ENCODE results near the gene AGAP1. TPM values are rescaled to one million over a fixed set of nuclear protein-coding genes. Genes with fewer than 3 reads are reported as not detected.

Gene AGAP1
- total RNA-seq, 6 experiments from 2014 or later, result 14.1 to 16.0 (median 15.1) TPM

- H3K27me3 Mint-ChIP-seq (ENCODE audit: insufficient read depth), result no peaks in the 10 kb centered on the region
- 0 out of 2 replicates have a peak, but pooled peaks cover 7% of the 10 kb centered on the region for H3K9me3 Mint-ChIP-seq
- H3K4me3 Mint-ChIP-seq, result no peak overlapping the region
- DNase-seq, result no peak
- H3K4me1 Mint-ChIP-seq (ENCODE audit: low read depth), result no peaks in the 10 kb centered on the region
- TF ChIP-seq, protein P1, sequence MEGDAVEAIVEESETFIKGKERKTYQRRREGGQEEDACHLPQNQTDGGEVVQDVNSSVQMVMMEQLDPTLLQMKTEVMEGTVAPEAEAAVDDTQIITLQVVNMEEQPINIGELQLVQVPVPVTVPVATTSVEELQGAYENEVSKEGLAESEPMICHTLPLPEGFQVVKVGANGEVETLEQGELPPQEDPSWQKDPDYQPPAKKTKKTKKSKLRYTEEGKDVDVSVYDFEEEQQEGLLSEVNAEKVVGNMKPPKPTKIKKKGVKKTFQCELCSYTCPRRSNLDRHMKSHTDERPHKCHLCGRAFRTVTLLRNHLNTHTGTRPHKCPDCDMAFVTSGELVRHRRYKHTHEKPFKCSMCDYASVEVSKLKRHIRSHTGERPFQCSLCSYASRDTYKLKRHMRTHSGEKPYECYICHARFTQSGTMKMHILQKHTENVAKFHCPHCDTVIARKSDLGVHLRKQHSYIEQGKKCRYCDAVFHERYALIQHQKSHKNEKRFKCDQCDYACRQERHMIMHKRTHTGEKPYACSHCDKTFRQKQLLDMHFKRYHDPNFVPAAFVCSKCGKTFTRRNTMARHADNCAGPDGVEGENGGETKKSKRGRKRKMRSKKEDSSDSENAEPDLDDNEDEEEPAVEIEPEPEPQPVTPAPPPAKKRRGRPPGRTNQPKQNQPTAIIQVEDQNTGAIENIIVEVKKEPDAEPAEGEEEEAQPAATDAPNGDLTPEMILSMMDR (IDR thresholded peaks at IDR 0.05), result no peak
- no peak overlapping the region for H3K27ac Mint-ChIP-seq
- H3K36me3 Mint-ChIP-seq (ENCODE audit: low read depth), result peaks cover 10% of the 10 kb centered on the region
Observed at GRCh38 chr2:236025892-236026291, 532.0 kb downstream of the AGAP1 start.

GRCh38 chr2:236026841-236027240 lies 533.0 kb downstream of the AGAP1 start:
- Mint-ChIP-seq H3K4me1 (ENCODE audit: low read depth) (no peaks in the 10 kb centered on the region), H3K9me3 (0 out of 2 replicates have a peak, but pooled peaks cover 7% of the 10 kb centered on the region)
- no peak for DNase-seq

GRCh38 chr2:236028066-236028465 lies 534.2 kb downstream of the AGAP1 start:
- Mint-ChIP-seq H3K9me3 (0 out of 2 replicates have a peak, but pooled peaks cover 7% of the 10 kb centered on the region), H3K27ac (no peak overlapping the region), H3K36me3 (ENCODE audit: low read depth) (peaks cover 6% of the 10 kb centered on the region), H3K4me3 (no peak overlapping the region), H3K4me1 (ENCODE audit: low read depth) (no peaks in the 10 kb centered on the region), H3K27me3 (ENCODE audit: insufficient read depth) (no peaks in the 10 kb centered on the region)
- DNase-seq, result no peak
- TF ChIP-seq, protein P1 (IDR thresholded peaks at IDR 0.05), result no peak

More at GRCh38 chr2:236026841-236027240, 533.0 kb downstream of the AGAP1 start:
- Mint-ChIP-seq H3K27ac (no peak overlapping the region), H3K4me3 (no peak overlapping the region), H3K27me3 (ENCODE audit: insufficient read depth) (no peaks in the 10 kb centered on the region), H3K36me3 (ENCODE audit: low read depth) (peaks cover 10% of the 10 kb centered on the region)
- TF ChIP-seq, protein P1 (IDR thresholded peaks at IDR 0.05), result no peak

DNA sequence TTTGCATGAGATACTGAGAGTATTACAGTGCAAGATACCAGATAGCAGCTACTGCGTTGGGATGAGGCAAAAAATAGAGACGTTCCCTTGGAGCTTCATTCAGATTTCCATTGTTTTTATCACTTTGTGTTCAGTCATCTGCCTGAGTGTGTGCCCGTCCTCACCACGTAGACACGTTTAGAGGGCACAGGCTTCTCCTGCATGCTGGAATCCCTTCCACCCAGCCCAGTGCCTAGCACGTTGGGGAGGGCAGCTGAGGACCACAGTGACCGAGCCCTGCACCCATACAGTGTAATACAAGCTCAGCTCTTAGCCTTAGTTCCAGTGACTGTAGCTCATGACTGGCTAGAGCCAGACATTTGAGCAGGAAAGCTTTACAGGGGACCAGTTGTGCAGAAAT lies 539.6 kb downstream of the AGAP1 start:
- H3K27ac Mint-ChIP-seq, result no peak overlapping the region
- H3K27me3 Mint-ChIP-seq (ENCODE audit: insufficient read depth), result no peaks in the 10 kb centered on the region; the same call in 1 of the 2 replicates
- 0 out of 2 replicates have a peak, but pooled peaks cover 7% of the 10 kb centered on the region for H3K9me3 Mint-ChIP-seq
- peaks cover 6% of the 10 kb centered on the region for H3K36me3 Mint-ChIP-seq (ENCODE audit: low read depth)
- DNase-seq, result no peak
- H3K4me3 Mint-ChIP-seq, result no peak overlapping the region
- no peaks in the 10 kb centered on the region for H3K4me1 Mint-ChIP-seq (ENCODE audit: low read depth)
- TF ChIP-seq, protein P1 (IDR thresholded peaks at IDR 0.05), result no peak

GRCh38 chr2:236034974-236035373 lies 541.1 kb downstream of the AGAP1 start:
- no peaks in the 10 kb centered on the region for H3K4me1 Mint-ChIP-seq (ENCODE audit: low read depth)
- TF ChIP-seq, protein P1 (IDR thresholded peaks at IDR 0.05), result no peak
- H3K27ac Mint-ChIP-seq, result no peak overlapping the region
- H3K9me3 Mint-ChIP-seq, result 0 out of 2 replicates have a peak, but pooled peaks cover 2% of the 10 kb centered on the region
- H3K36me3 Mint-ChIP-seq (ENCODE audit: low read depth), result peaks cover 2% of the 10 kb centered on the region
- no peaks in the 10 kb centered on the region; the same call in 1 of the 2 replicates for H3K27me3 Mint-ChIP-seq (ENCODE audit: insufficient read depth)
- no peak overlapping the region for H3K4me3 Mint-ChIP-seq
- DNase-seq, result no peak

All from HFFc6 (cell line).